NCI-H446 treated with DMSO at 0.1 percent for 48 hours (cell line): ENCODE measurements around the gene CA10.

Source experiments
- DNase-seq: peaks from one replicate; lab custom pipeline; 2025; lab: John Stamatoyannopoulos, UW

CA10 gene

GRCh38 chr17:51646539-51646938, 512.0 kb downstream of the CA10 start:
- DNase-seq: no peak

- no peak for DNase-seq
Measured at GRCh38 chr17:51645056-51645455, 513.5 kb downstream of the CA10 start.

GRCh38 chr17:51643702-51644490, 514.6 kb downstream of the CA10 start:
- DNase-seq: no peak

- DNase-seq: no peak
Measured at GRCh38 chr17:51642029-51642428, 516.5 kb downstream of the CA10 start.

GRCh38 chr17:51640108-51640622, 518.3 kb downstream of the CA10 start:
- no peak for DNase-seq

GRCh38 chr17:51638971-51639370, 519.5 kb downstream of the CA10 start:
- DNase-seq: peak; percentile 49

GRCh38 chr17:51636291-51636690, 522.2 kb downstream of the CA10 start:
- DNase-seq: no peak

- no peak for DNase-seq
Measured at GRCh38 chr17:51630101-51630671, 528.3 kb downstream of the CA10 start.

GRCh38 chr17:51629232-51629631, 529.3 kb downstream of the CA10 start:
- DNase-seq: no peak

- no peak for DNase-seq
Measured at GRCh38 chr17:51627779-51628178, 530.7 kb downstream of the CA10 start.

GRCh38 chr17:51618476-51618875, 540.0 kb downstream of the CA10 start:
- no peak for DNase-seq

GRCh38 chr17:51617986-51618385, 540.5 kb downstream of the CA10 start:
- no peak for DNase-seq

GRCh38 chr17:51613255-51613654, 545.3 kb downstream of the CA10 start:
- DNase-seq: no peak

- no peak for DNase-seq
Measured at GRCh38 chr17:51612692-51613091, 545.8 kb downstream of the CA10 start.

- no peak for DNase-seq
Measured at GRCh38 chr17:51611585-51611984, 546.9 kb downstream of the CA10 start.

- DNase-seq: no peak
Measured at GRCh38 chr17:51610834-51611233, 547.7 kb downstream of the CA10 start.

- no peak for DNase-seq
Measured at GRCh38 chr17:51610155-51610554, 548.4 kb downstream of the CA10 start.

GRCh38 chr17:51608251-51608933, 550.1 kb downstream of the CA10 start:
- DNase-seq: no peak

- DNase-seq: no peak
Measured at GRCh38 chr17:51607512-51607911, 551.0 kb downstream of the CA10 start.

GRCh38 chr17:51604299-51605020, 554.1 kb downstream of the CA10 start:
- DNase-seq: no peak

- DNase-seq: no peak
Measured at GRCh38 chr17:51601622-51602261, 556.8 kb downstream of the CA10 start.

GRCh38 chr17:51598824-51599223, 559.7 kb downstream of the CA10 start:
- DNase-seq: no peak
